Embryonic facial prominence (tissue), 1 donor: Measurements from ENCODE around the gene MICAL3.

Experiments used
- DNase-seq: peaks from one replicate; pipeline ENCODE4 v3.0.0-alpha.2; 2016; ENCODE audit errors: extremely low spot score

The MICAL3 gene

GRCh38 chr22:17974703-17975372, 49.5 kb downstream of the MICAL3 start:
- no peak for DNase-seq

- DNase-seq: no peak
Measured at GRCh38 chr22:17974087-17974486, 50.3 kb downstream of the MICAL3 start.

- DNase-seq: no peak
Measured at GRCh38 chr22:17973217-17973616, 51.1 kb downstream of the MICAL3 start.

- DNase-seq: no peak
Measured at GRCh38 chr22:17972385-17973191, 51.8 kb downstream of the MICAL3 start.

- no peak for DNase-seq
Measured at GRCh38 chr22:17971711-17972110, 52.6 kb downstream of the MICAL3 start.

GRCh38 chr22:17970201-17970708, 54.1 kb downstream of the MICAL3 start:
- DNase-seq: no peak

GRCh38 chr22:17969701-17970113, 54.7 kb downstream of the MICAL3 start:
- no peak for DNase-seq

- DNase-seq: no peak
Measured at GRCh38 chr22:17968126-17968525, 56.2 kb downstream of the MICAL3 start.

- no peak for DNase-seq
Measured at GRCh38 chr22:17966403-17966717, 58.0 kb downstream of the MICAL3 start.

- DNase-seq: no peak
Measured at GRCh38 chr22:17965538-17966402, 58.6 kb downstream of the MICAL3 start.

GRCh38 chr22:17964643-17965042, 59.7 kb downstream of the MICAL3 start:
- no peak for DNase-seq

GRCh38 chr22:17964156-17964555, 60.2 kb downstream of the MICAL3 start:
- DNase-seq: no peak

GRCh38 chr22:17963015-17963414, 61.3 kb downstream of the MICAL3 start:
- no peak for DNase-seq

- no peak for DNase-seq
Measured at GRCh38 chr22:17962168-17962567, 62.2 kb downstream of the MICAL3 start.

- DNase-seq: no peak
Measured at GRCh38 chr22:17961446-17961729, 63.0 kb downstream of the MICAL3 start.

- DNase-seq: no peak
Measured at GRCh38 chr22:17960695-17961445, 63.5 kb downstream of the MICAL3 start.

- DNase-seq: no peak
Measured at GRCh38 chr22:17960011-17960410, 64.3 kb downstream of the MICAL3 start.

- DNase-seq: no peak
Measured at GRCh38 chr22:17958166-17958565, 66.2 kb downstream of the MICAL3 start.

- DNase-seq: no peak
Measured at GRCh38 chr22:17957693-17958092, 66.7 kb downstream of the MICAL3 start.

- DNase-seq: no peak
Measured at GRCh38 chr22:17957204-17957603, 67.2 kb downstream of the MICAL3 start.

- no peak for DNase-seq
Measured at GRCh38 chr22:17956630-17957029, 67.7 kb downstream of the MICAL3 start.
